B cell (primary cell): ENCODE results near the gene ODF2L.

ENCODE experiments used
- CTCF ChIP-seq: fragments of 200-600 bp; IDR thresholded peaks from one replicate; pipeline ENCODE4 v1.8.0; 2022; ENCODE audit warnings: antibody characterized with exemption, mild to moderate bottlenecking
- EZH2 ChIP-seq: IDR thresholded peaks from 2 replicates; pipeline ENCODE4 v1.6.1; 2012; ENCODE audit warnings: borderline replicate concordance, low read depth, mild to moderate bottlenecking, moderate library complexity, low read length; ENCODE audit not compliant: insufficient read depth, poor library complexity, severe bottlenecking

DNA sequence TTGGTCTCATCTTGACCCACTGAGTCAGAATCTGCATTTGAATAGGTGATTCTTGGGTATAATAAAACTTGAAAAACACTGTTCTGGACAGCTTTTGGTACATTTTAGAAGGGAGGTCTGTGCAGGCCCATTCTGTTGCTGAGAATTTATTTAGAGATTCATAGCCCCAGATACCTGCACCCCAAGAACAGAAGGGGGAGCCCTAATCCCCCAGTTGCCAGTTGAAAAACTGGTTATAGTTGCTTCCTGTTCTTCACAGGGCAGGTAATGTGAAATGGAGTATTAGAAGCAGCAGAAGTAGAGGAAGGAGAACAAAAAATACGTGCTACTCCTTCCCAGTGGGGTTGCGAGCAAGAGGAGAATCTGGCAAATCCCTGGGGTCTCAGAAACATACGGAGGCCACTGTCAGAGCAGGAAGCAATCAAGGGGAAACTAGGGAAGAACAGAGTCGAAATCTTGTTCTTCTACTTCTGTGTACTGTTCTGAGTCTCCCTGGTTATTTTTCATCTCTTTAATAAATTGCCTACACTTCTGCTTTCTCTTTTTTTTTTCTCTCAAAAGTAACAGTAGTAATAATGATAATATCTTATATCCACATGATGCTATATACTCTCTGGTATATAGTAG, 23.3 kb upstream of the ODF2L start:
- TF ChIP-seq CTCF (peak; percentile 80), EZH2 (no peak)
